NCI-H510A treated with DMSO at 0.1 percent for 48 hours (cell line): ENCODE results near the gene PLIN4.

ENCODE experiments used
- DNase-seq: peaks from one replicate; lab custom pipeline; 2025; lab: John Stamatoyannopoulos, UW

Gene PLIN4

GRCh38 chr19:4455719-4456475 is 62.4 kb downstream of the PLIN4 start:
- DNase-seq = peak; percentile 20

GRCh38 chr19:4454747-4455718 is 63.3 kb downstream of the PLIN4 start:
- no peak for DNase-seq

GRCh38 chr19:4453232-4454179 is 64.8 kb downstream of the PLIN4 start:
- DNase-seq = no peak

GRCh38 chr19:4452230-4452990 is 65.9 kb downstream of the PLIN4 start:
- no peak for DNase-seq
